GM21423 (cell line): Measurements from ENCODE around the gene WDR70.
"Not testable (repeated sequence)": the region's sequence is repeated elsewhere in the genome, so short reads cannot be mapped to it uniquely, and the experiment has no call there.

Experiments used
- ATAC-seq: cut with Tn5 transposase; IDR thresholded peaks from one replicate; pipeline ENCODE4 v1.9.1; 2021; ENCODE audit warnings: mild to moderate bottlenecking, moderate library complexity; ENCODE audit not compliant: unreplicated experiment

The WDR70 gene

DNA sequence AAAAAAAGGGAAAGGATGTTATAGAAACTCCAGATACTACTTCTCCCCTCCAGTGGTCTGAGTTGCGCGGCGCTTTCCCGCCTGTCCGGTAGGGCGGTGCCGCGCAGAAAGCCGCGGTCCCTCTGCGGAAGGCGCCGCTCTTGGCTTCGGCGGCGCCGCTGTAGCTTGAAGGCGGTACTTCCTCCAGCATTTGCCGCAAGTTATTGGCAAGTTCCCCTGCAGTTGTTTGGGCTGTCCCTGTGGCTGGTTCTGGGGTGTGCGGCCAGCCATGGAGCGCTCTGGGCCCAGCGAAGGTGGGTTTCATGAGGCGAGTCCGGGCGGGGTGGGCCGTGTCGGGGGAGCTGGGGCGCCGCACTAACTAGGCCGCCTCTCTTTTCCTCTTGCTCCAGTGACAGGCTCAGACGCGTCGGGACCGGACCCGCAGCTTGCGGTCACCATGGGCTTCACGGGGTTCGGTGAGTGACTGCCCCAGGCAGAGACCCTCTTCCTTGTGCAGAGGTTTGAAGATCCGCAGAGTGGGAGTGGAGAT is at the start of gene WDR70:
WDR70 (plus strand) TSS at position 219 of the 529 bp plus-strand sequence; CDS start at position 269, 50 bp downstream.
- peak; percentile 99 for ATAC-seq

DNA sequence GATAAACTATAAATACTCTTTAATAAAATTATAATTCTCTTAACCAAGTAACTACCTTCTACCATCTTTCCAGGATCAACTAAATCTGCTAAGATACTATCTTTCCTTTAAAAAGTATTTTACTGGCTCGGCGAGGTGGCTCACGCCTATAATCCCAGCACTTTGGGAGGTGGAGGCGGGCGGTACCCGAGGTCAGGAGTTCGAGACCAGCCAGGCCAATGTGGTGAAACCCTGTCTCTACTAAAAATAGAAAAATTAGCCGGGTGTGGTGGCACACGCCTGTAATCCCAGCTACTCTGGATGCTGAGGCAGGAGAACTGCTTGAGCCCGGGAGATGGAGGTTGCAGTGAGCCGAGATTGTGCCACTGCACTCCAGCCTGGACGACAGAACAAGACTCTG is 44.4 kb upstream of the WDR70 start:
- not testable (repeated sequence) for ATAC-seq

DNA sequence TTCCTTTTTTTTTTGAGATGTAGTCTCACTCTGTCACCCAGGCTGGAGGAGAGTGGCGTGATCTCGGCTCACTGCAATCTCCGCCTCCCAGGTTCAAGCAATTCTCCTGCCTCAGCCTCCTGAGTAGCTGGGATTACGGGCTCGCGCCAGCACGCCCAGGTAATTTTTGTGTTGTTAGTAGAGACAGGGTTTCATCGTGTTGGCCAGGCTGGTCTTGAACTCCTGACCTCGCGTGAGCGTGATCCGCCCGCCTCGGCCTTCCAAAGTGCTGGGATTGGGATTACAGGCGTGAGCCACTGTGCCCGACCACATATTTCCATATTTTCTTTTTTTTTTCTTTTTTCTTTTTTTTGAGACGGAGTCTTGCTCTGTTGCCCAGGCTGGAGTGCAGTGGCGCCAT is 36.4 kb upstream of the WDR70 start:
- ATAC-seq, result not testable (repeated sequence)

DNA sequence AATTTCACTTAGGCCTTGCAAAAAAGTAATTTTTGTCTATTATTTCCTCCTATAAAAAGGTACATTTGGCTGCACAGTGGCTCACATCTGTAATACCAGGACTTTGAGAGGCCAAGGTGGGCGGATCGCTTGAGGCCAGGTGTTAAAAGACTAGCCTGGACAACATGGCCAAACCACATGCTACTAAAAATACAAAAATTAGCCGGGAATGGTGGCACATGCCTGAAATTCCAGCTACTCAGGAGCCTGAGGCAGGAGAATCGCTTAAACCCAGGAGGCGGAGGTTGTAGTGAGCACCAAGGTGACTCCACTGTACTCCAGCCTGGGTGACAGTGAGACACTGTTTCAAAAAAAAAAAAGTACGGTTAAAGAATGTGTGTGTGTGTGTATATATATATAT is 24.0 kb upstream of the WDR70 start:
- ATAC-seq, result no peak

DNA sequence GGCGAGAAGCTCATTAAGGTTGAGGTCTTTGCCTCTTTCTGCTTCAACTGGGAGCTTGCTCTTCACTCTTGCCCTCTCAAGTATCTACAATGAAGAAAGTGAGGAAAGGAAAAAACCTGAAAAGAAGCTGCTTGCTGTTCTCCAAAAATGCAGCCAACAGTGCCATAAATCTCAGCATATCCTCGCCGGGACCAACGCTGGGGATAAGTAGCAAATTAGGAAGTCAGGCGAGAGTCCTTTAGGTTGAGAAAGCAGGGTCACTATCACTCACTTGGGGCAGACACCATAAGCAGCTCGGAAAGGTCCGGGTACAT is 8.6 kb upstream of the WDR70 start:
- no peak for ATAC-seq

DNA sequence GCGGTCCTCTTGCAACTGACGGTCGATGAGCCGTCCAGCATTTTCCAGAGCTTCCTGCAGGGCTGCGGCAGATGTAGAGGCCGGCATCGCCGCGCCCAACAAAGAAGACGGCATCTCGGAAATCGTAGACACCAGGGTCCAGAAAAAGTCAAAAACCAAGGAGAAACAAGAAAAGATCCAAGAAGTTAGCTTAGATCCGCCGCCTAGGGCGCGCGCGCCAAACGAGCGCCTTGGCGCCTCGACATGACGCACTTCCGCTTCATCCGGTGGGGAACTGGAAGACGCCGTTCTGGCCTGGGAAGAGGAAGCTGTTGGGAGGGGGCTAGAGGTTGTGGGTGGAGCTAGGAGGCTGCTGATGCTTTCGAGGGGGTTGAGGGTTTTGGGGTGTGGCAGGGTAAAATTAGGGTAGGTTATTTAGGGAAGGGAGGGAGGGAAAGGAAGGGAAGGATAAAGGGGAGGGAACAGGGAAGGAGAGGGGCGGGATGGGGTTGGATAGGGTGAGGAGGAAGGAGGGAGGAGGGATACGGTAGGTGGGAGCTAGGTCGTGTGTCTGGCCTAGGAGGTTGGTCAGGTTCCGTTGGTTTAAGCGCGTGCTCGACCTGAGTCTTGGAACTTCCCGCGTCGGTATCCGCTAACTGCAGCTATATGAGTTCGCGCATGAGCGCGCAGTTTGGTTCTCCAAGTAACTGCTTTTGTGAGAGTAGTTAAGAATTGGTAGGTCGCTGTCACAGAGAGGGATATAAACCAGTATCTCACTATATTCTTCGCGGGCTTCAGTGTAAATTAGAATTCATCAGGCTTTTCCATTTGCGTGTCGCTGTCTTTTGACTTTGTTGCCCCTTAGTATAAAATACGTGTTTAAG is 8.0 kb upstream of the WDR70 start, which contains the start of gene NUP155:
NUP155 (minus strand) TSS at position 243 of the 863 bp plus-strand sequence; CDS start at position 114, 129 bp downstream.
- peak; percentile 93 for ATAC-seq

DNA sequence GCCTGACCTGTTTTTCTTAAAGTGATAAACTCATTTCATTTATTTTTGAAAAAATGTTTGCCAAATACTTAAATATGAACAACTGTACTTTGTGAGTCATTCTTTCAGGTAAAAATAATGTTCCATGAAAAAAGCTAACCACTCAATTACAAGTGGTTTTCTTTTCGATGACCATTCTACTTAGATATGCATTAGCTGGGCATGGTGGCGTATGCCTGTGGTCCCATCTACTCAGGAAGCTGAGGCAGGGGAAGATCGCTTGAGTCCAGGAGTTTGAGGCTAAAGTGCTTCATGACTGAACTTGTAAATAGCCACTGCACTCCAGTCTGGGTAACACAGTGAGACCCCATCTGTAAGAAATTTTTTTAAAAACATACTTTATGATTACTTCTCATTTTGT is 4.0 kb upstream of the WDR70 start:
- ATAC-seq, result no peak

DNA sequence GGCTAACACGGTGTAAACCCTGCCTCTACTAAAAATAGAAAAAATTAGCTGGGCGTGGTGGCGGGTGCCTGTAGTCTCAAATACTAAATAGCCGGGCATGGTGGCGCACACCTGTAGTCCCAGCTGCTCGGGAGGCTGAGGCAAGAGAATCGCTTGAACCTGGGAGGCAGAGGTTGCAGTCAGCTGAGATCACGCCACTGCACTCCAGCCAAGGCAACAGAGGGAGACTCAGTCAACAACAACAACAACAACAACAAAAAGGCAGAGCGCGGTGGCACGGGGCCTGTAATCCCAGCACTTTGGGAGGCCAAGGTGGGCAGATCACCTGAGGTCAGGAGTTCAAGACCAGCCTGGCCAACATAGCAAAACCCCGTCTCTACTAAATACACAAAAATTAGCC is 1.1 kb upstream of the WDR70 start:
- not testable (repeated sequence) for ATAC-seq

DNA sequence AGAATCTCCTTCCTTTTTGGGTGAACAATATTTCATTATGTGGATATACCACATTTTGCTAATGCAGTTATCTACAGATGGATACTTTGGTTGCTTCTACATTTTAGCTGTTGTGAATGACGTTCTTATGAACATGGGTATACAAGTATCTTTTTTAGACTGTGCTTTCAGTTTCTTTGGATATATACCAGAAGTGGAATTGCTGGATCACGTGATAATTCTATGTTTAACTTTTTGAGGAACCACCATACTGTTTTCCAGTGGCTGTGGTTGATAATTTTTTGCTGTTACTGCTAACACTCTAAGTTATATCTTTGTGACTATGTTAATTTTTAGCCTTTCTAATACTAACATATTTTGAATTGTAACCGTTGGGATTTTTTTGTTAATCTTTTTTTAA is 12.5 kb downstream of the WDR70 start:
- no peak for ATAC-seq

DNA sequence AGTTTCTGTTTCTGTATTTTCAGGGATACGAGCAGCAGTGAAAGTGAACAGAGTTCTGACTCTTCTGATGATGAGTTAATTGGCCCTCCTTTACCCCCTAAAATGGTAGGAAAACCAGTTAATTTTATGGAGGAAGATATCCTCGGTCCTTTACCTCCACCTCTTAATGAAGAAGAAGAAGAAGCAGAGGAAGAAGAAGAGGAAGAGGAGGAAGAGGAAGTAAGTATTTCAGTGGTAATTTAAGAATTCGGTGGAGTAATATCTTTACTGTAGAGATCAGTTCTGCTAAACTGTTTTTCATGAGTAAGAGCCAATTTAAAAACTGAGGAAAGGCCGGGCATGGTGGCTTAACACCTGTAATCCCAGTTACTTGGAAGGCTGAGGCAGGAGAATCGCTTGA is 17.2 kb downstream of the WDR70 start:
- ATAC-seq, result no peak

DNA sequence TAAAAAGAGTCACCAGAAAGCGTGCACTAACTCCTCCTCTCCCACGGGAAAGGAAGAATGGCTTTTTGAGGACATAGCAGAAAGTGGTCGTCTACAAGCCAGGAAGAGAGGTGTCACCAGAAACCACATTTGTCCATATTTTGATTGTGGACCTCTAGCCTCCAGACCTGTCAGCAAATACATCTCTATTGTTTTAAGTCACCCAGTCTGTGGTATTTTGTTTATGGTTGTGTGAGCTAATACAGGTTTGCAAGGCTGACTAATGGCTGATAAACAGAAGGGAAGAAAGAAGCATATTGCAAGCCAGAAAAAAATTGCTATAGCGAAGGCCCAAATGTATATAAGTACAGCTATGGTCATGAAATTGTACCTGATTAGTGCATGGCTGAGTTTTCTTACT is 21.4 kb downstream of the WDR70 start:
- ATAC-seq, result no peak

DNA sequence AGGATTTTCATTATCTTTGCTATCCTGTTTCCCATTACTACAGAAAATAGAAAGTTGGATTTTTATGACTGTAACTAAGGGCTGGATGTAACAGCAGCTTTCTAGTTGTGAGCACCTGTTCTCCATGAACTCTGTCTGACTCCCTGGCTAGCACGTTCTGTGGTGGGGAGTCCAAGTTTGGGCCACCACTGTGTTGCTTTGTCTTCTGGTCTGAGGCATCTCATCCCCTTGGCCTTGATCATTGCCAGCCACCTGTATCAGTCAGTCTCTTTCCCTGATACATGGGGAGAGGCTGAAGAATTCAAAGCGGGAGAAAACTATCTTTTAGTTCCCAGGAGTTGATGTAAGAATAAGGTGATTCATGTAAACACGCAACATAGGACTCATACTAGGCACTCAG is 33.4 kb downstream of the WDR70 start:
- ATAC-seq, result no peak

DNA sequence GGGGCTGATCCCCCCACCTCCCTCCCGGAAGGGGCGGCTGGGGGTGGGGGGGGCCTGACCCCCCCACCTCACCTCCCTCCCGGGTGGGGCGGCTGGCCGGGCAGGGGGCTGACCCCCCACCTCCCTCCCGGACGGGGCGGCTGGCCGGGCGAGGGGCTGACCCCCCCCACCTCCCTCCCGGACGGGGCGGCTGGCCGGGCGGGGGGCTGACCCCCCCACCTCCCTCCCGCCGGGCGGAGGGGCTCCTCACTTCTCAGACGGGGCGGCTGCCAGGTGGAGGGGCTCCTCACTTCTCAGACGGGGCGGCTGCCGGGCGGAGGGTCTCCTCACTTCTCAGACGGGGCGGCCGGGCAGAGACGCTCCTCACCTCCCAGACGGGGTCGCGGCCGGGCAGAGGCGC is 36.3 kb downstream of the WDR70 start:
- ATAC-seq, result not testable (repeated sequence)

DNA sequence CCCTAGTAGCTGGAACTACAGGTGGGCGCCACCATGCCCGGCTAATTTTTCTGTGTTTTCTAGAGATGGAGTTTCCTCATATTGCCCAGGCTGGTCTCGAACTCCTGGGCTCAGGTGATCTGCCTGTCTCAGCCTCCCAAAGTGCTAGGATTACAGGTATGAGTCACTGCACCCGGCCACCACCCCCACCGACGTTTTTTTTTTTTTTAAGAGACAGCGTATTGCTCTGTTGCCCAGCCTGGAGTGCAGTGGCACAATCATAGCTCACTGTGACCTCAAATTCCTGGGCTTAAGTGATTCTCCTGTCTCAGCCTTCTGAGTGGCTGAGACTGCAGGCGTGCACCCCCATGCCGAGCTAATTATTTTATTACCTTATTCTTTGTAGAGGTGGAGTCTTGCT is 38.2 kb downstream of the WDR70 start:
- ATAC-seq, result no peak

DNA sequence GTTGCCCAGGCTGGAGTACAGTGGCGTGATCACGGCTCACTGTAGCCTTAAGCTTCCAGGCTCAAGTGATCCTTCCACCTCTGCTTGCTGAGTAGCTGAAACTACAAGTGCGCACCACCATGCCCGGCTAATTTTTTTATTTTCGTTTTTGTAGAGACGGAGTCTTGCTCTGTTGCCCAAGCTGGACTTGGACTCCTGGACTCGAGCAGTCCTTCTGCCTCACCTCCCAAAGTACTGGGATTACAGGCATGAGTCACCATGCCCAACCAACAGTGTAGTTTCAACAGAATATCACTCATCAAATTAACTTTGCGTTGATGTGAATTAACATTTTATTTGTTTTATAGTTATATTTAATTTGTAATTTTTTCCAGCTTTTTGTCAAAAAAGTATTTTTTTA is 45.3 kb downstream of the WDR70 start:
- no peak for ATAC-seq

DNA sequence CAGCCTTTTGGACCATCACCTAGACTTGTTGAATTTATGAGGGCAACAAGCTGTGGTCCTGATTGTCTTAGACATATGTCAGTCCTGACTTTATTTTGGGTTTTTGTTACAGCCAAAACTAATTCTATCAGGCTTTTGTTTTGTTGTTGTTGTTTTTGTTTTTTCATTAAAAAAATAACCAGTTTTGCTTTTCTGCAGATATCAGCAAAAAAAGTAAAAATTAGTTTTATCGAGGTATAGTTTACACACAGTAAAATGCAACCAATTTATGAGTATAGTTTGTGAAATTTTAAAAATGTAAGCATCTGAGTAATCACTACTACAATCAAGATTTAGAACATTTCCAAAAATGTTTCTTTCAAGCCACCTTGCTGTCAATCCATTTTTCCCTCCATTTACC is 48.9 kb downstream of the WDR70 start:
- ATAC-seq, result no peak

DNA sequence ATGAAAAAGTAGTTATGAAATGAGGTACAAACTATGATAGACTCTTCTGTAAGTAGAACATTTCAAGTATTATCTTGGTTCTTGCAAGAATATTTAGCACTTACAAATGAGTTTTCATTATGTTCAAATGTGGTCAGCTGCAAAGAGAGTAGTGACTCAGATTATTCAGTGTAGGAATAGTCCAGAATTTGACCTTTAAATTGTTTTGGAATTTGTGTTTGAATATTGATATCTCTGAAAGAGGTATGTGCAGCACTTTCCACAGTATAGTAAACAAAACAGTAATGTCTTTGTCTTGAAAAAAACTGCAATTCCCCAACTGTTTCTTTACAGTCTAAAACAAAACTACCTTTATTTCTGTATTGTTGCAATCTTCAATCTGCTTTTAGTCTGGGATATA is 56.1 kb downstream of the WDR70 start:
- ATAC-seq, result no peak

DNA sequence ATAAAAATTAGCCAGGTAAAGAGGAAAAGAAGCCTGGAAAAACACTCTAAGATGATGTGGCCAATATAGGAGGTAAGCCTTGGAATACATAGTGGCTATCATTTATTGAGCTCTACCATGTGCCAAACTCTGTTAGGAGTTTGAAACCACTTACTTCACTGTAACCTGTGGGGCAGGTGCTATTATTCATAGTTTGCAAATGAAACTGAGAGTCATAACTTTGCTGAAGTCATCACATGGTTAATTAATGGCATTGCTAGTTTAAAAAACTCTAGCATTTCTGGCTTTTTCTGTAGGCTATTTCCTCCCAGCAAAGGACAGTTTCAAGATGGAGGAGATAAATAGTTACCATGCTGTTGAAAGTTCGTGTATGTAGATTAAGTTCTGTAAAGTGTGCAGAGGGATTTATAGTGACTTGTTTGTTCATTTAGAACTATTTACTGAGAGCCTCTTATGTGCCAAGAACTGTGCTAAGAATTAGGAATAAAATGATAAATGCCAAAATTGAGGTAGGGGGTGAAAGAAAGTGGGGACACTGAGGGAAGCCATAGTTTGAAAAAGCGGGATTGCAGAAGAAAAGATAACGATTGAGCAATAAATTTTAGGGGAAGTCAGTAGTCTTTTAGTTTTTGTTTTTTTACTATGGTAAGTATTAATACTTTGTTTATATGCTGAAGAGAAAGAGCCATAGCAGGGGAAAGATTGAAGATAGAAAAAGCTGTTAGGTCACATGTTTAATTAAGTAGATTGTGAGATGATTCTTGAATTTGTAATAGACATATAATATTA is 57.2 kb downstream of the WDR70 start:
- peak; percentile 77 for ATAC-seq

DNA sequence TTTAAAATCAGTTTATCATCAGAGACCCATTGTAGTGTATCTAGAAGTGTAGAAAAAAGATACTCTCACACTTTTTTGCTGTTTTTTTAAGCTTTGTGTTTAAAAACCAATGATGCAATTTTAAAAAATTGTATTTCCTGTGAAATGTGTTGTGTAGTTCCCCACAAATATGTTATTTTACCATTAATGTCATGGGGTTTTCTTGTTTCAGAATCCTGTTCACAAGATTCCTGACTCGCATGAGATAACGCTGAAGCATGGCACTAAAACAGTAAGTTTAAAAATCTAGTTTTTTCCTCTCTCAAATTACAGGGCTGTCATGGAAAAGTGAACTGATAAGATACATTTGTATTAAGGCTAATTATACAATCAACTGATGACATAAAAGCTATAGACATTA is 58.6 kb downstream of the WDR70 start:
- ATAC-seq, result no peak

DNA sequence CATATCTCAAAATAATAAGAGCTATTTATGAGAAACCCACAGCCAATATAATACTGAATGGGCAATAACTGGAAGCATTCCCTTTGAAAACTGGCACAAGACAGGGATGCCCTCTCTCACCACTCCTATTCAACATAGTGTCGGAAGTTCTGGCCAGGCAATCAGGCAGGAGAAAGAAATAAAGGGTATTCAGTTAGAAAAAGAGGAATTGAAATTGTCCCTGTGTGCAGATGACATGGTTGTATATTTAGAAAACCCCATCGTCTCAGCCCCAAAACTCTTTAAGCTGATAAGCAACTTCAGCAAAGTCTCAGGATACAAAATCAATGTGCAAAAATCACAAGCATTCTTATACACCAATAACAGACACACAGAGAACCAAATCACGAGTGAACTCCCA is 66.7 kb downstream of the WDR70 start:
- ATAC-seq, result not testable (repeated sequence)

DNA sequence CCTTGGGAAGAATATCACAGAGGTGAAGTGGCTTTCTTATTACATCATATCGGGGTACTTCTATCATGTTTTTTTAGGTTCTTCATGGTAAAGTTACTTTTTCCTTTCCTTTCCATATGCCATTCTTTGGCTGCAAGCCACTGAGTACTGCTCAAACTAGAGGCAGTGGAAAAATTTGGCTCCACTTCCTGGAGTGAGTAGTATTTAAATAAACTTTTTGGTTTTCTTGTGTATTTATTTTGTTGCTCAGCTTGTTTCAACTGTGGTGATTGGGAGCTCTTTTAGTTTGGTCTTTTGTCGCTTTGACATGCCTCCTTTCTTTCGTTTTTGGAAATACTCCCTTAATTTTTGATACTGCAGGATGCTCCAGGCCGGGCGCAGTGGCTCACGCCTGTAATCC is 69.8 kb downstream of the WDR70 start:
- ATAC-seq, result no peak

DNA sequence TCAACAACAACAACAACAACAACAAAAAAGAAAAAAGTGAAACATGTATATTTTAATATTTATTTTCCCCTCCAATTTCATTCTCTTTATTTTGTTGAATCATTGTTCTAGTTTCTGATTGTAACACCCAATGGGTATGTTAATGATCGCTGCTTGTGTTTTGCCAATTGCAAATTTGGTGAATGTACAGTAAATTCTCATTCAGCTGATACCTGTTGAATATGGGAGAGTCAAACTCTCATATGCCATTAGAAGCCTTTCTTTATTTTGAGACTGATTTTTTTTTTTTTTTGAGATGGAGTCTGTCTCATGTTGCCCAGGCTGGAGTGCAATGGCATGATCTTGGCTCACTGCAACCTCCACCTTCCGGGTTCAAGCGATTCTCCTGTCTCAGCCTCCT is 72.9 kb downstream of the WDR70 start:
- ATAC-seq, result not testable (repeated sequence)
